Endothelial cell of umbilical vein (primary cell): Measurements from ENCODE around the gene LMO7. TPM values are rescaled to one million over a fixed set of nuclear protein-coding genes. Genes with fewer than 3 reads are reported as not detected.

Experiments
- BruUV-seq: library from RNA; stranded (reverse); fragments of 400-500 nt; replicated peaks from 2 replicates; lab custom pipeline; 2021; lab: Mats Ljungman, UMichigan
- CTCF ChIA-PET: fragments of 300-600, 350-600 bp; sonication (Branson Sonifier 250); formaldehyde crosslinking; loops from one replicate; lab custom pipeline; 2021; ENCODE audit warnings: antibody characterized with exemption, inconsistent platforms; lab: Charles Lee
- POLR2A ChIA-PET: fragments of 300-600, 350-600 bp; sonication (Branson Sonifier 250); formaldehyde crosslinking; loops from one replicate; lab custom pipeline; 2021; ENCODE audit warnings: antibody characterized with exemption, inconsistent platforms; lab: Charles Lee
- DNase-seq: peaks from one replicate; pipeline ENCODE4 v3.0.0-alpha.2; 2011; ENCODE audit warnings: low read depth, low spot score
- FAIRE-seq: peaks from 2 replicates; lab custom pipeline; 2011; peaks lifted over from hg19 to GRCh38; lab: Jason Lieb, UNC
- H2AFZ ChIP-seq: 2 replicates; pipeline ENCODE4 v1.6.0; 2012; ENCODE audit warnings: low read depth, low read length, control low read depth, inconsistent platforms
- H3K27ac ChIP-seq: 2 replicates; pipeline ENCODE4 v1.5.1; 2011; ENCODE audit warnings: low read depth, mild to moderate bottlenecking, control low read depth, low read length, moderate library complexity; ENCODE audit not compliant: insufficient read depth
- H3K27me3 ChIP-seq, 2 experiments: 2 replicates each; pipeline versions ENCODE4 v1.6.0 to v1.6.1; 2011; ENCODE audit warnings: low read length in 2 of 2, mixed read lengths in 1 of 2; ENCODE audit not compliant: control insufficient read depth in 2 of 2, insufficient read depth in 2 of 2
- H3K36me3 ChIP-seq, 2 experiments: 2 replicates in 1 of 2; 3 replicates in 1 of 2; pipeline ENCODE4 v1.5.1; 2011; ENCODE audit warnings: low read length in 2 of 2, mild to moderate bottlenecking in 1 of 2, moderate library complexity in 1 of 2; ENCODE audit not compliant: control insufficient read depth in 2 of 2, insufficient read depth in 2 of 2; ENCODE audit errors: extremely low read depth in 1 of 2
- H3K4me1 ChIP-seq: 3 replicates; pipeline ENCODE4 v1.5.1; 2011; ENCODE audit warnings: mild to moderate bottlenecking, low read length; ENCODE audit not compliant: control insufficient read depth, insufficient read depth; ENCODE audit errors: extremely low read depth
- H3K4me2 ChIP-seq: 2 replicates; pipeline ENCODE4 v1.6.1; 2011; ENCODE audit warnings: low read length, control low read depth, mixed read lengths; ENCODE audit not compliant: insufficient read depth
- H3K4me3 ChIP-seq, 3 experiments: fragments of 200-600 bp in 1 of 3; sonication (generic), shearing (Covaris generic) in 1 of 3; replicated peaks in 1 of 3; 2 replicates each; pipeline ENCODE4 v1.5.1; 2011 to 2016; ENCODE audit warnings: control low read depth in 3 of 3, low read length in 3 of 3, mild to moderate bottlenecking in 2 of 3, inconsistent platforms in 1 of 3, low read depth in 1 of 3, moderate library complexity in 1 of 3; ENCODE audit not compliant: insufficient read depth in 1 of 3
- H3K79me2 ChIP-seq: 2 replicates; pipeline ENCODE4 v1.6.0; 2012; ENCODE audit warnings: low read length, inconsistent platforms; ENCODE audit not compliant: control insufficient read depth, insufficient read depth
- H3K9ac ChIP-seq: replicated peaks from 2 replicates; pipeline ENCODE3; 2011; ENCODE audit warnings: low read length, control low read depth; ENCODE audit not compliant: insufficient read depth; ENCODE audit errors: extremely low read depth
- H3K9me1 ChIP-seq: replicated peaks from 3 replicates; pipeline ENCODE4 v1.6.0; 2011; ENCODE audit warnings: mild to moderate bottlenecking, low read length; ENCODE audit not compliant: control insufficient read depth, insufficient read depth; ENCODE audit errors: extremely low read depth
- H3K9me3 ChIP-seq: replicated peaks from 2 replicates; pipeline ENCODE4 v1.5.1; 2012; ENCODE audit warnings: low read length, inconsistent platforms; ENCODE audit not compliant: control insufficient read depth, insufficient read depth
- H4K20me1 ChIP-seq: replicated peaks from 2 replicates; pipeline ENCODE3; 2011; ENCODE audit warnings: mild to moderate bottlenecking, low read length; ENCODE audit not compliant: control insufficient read depth, insufficient read depth; ENCODE audit errors: extremely low read depth
- CTCF ChIP-seq, 2 donors: IDR thresholded peaks; 1 replicate in 1 of 2; 2 replicates in 1 of 2; pipeline ENCODE4 v1.5.1; 2011; ENCODE audit warnings: low read length in 2 of 2, mild to moderate bottlenecking in 2 of 2, moderate library complexity in 2 of 2, control low read depth in 1 of 2, inconsistent platforms in 1 of 2, low read depth in 1 of 2; ENCODE audit not compliant: insufficient read depth in 1 of 2; ENCODE audit errors: extremely low read depth in 1 of 2
- EZH2 ChIP-seq: IDR thresholded peaks from 2 replicates; pipeline ENCODE4 v1.6.1; 2012; ENCODE audit warnings: borderline replicate concordance, low read depth, mild to moderate bottlenecking, moderate library complexity, low read length, inconsistent platforms; ENCODE audit not compliant: severe bottlenecking
- FOS ChIP-seq: IDR thresholded peaks from 2 replicates; pipeline ENCODE4 v1.6.1; 2011; ENCODE audit warnings: mild to moderate bottlenecking, low read length, moderate library complexity, borderline replicate concordance; ENCODE audit not compliant: insufficient read depth
- GATA2 ChIP-seq: IDR thresholded peaks from 2 replicates; pipeline ENCODE4 v1.7.0; 2011; ENCODE audit warnings: low read depth, mild to moderate bottlenecking, moderate library complexity, mixed read lengths, low read length; ENCODE audit not compliant: insufficient read length, insufficient read depth
- JUN ChIP-seq: IDR thresholded peaks from 2 replicates; pipeline ENCODE4 v1.6.1; 2011; ENCODE audit warnings: borderline replicate concordance, low read depth; ENCODE audit not compliant: insufficient read length, insufficient read depth
- MAX ChIP-seq: IDR thresholded peaks from 2 replicates; pipeline ENCODE4 v1.6.1; 2011; ENCODE audit not compliant: insufficient read depth, insufficient read length
- MYC ChIP-seq: IDR thresholded peaks from one replicate; pipeline ENCODE4 v1.6.1; 2011; ENCODE audit warnings: mild to moderate bottlenecking, low read depth, low read length
- POLR2A ChIP-seq: IDR thresholded peaks from 2 replicates; pipeline ENCODE4 v1.6.1; 2012; ENCODE audit warnings: low read depth, mild to moderate bottlenecking, control low read depth, low read length
- POLR2AphosphoS5 ChIP-seq: IDR thresholded peaks from 2 replicates; pipeline ENCODE4 v1.6.1; 2012; ENCODE audit warnings: low read depth, mild to moderate bottlenecking, control low read depth, low read length, moderate library complexity; ENCODE audit not compliant: insufficient read depth
- dilution Hi-C: fragments of 300-500 bp; cut with MboI; formaldehyde crosslinking; loops from one replicate; pipeline ENCODE4 v1.15.0; 2019; ENCODE audit warnings: low sequenced_read_pairs; ENCODE audit not compliant: extremely low pct_ligation_motif_present
- intact Hi-C: fragments of 100-400 bp; cut with micrococcal nuclease; formaldehyde crosslinking; loops from one replicate; pipeline ENCODE4 v1.10.0; 2022
- polyA plus RNA-seq, 4 experiments: library from polyadenylated mRNA; depleted of rRNA in 3 of 4; stranded (reverse) in 3 of 4; unstranded in 1 of 4; fragments of >200 nt; gene quantifications; 2 replicates each; pipeline versions ENCODE4 v1.2.1 to v1.2.3, GENCODE V29; 2011 to 2012; ENCODE audit warnings: missing spikeins in 1 of 4
- total RNA-seq: library from RNA; stranded (reverse); gene quantifications from 2 replicates; pipeline ENCODE4 v1.2.3, GENCODE V29; 2021

LMO7 gene
- total and polyA plus RNA-seq, 2 donors (not counting 3 experiments of a cell fraction or from before 2014, with no cell fraction given), result 10.5 to 21.1 TPM

- CTCF ChIA-PET, result no interaction called here
- intact Hi-C loops, result loop anchor here (5.0 kb wide), 1 partner anchor 107 kb away; no protein-coding TSS in a partner anchor
Measured at GRCh38 chr13:75764926-75765310, 128.8 kb downstream of the LMO7 start.

More at GRCh38 chr13:75764926-75765310, 128.8 kb downstream of the LMO7 start:
- H3K9me1 ChIP-seq, result no peaks in the 10 kb centered on the region
- H3K4me2 ChIP-seq, result no peak overlapping the region
- no peaks in the 10 kb centered on the region for H3K9me3 ChIP-seq
- DNase-seq (no peak), FAIRE-seq (no peak)
- no peaks in the 10 kb centered on the region for H4K20me1 ChIP-seq
- no peak overlapping the region for H2AFZ ChIP-seq
- H3K79me2 ChIP-seq, result no peaks in the 10 kb centered on the region
- H3K4me1 ChIP-seq, result peaks cover 15% of the 10 kb centered on the region
- TF ChIP-seq CTCF (IDR thresholded peaks at IDR 0.05; ENCODE audit: extremely low read depth in 1 of 2, insufficient read depth in 1 of 2, low read depth in 1 of 2, low read length in 2 of 2) (no peak), MAX (no peak), MYC (no peak), JUN (no peak), GATA2 (no peak), POLR2AphosphoS5 (no peak), EZH2 (no peak), POLR2A (no peak), FOS (no peak)
- H3K4me3 ChIP-seq, result no peak overlapping the region
- no peaks in the 10 kb centered on the region for H3K36me3 ChIP-seq
- no peaks in the 10 kb centered on the region for H3K27me3 ChIP-seq
- dilution Hi-C loops, result no loop called here
- BruUV-seq, result no TSS peak
- no peak overlapping the region for H3K9ac ChIP-seq
- POLR2A ChIA-PET, result no interaction called here
- no peak overlapping the region for H3K27ac ChIP-seq
